ENCODE measurements around the gene ZBTB2. TPM values are rescaled to one million over a fixed set of nuclear protein-coding genes. Genes with fewer than 3 reads are reported as not detected.
A peak's percentile ranks its signal among the peaks of the same experiment; 100 is the strongest.
"Not testable (repeated sequence)": the region's sequence is repeated elsewhere in the genome, so short reads cannot be mapped to it uniquely, and the experiment has no call there.

Gene ZBTB2
- total RNA-seq, 2 donors from 2014 or later: 4.8 to 7.9 TPM

DNA sequence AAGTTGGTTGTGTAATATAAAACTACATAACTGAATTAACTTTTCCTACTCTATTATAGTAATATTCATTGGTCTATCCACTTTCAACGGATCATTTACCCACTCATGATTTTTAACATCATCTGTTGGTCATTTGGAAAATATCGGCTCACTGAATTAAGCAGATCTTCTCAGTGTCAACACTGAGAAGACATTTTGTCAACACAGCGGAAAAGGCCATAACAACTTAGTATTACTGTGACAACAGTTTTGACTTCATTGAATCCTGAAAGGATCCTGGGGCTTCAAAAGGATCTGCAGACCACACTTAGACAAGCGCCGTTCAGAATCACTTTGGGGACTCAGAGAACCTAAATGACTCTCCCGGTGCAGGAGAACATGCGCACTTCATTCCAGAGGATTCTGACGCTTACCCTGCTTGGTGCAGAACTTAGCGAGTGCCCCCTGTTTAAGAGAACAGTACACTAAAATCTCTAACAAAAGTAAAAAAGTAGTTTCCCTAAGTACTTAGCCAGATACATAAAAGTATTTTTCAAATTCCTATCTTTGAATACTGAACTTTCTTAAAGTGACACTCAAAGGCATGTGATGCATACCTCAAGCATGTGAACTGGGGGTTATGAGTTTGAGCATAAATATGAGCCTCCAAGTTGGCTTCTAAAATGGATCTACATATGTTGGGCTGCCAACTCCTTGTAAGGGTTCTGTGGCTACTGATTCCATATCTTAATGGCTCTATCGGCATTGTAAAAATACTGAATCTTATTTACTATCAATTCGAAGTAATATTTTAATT is 4.0 kb downstream of the ZBTB2 start:
- Histone ChIP-seq H3K4me1 (peaks cover 0 to 20% of the 10 kb centered on the region in 2 donors), H3K9me3 (no peaks in the 10 kb centered on the region), H3K4me3 (no peak overlapping the region), H3K27me3 (no peaks in the 10 kb centered on the region), H3K36me3 (no peaks in the 10 kb centered on the region), H3K27ac (no peak overlapping the region)
- TF ChIP-seq, protein P1, sequence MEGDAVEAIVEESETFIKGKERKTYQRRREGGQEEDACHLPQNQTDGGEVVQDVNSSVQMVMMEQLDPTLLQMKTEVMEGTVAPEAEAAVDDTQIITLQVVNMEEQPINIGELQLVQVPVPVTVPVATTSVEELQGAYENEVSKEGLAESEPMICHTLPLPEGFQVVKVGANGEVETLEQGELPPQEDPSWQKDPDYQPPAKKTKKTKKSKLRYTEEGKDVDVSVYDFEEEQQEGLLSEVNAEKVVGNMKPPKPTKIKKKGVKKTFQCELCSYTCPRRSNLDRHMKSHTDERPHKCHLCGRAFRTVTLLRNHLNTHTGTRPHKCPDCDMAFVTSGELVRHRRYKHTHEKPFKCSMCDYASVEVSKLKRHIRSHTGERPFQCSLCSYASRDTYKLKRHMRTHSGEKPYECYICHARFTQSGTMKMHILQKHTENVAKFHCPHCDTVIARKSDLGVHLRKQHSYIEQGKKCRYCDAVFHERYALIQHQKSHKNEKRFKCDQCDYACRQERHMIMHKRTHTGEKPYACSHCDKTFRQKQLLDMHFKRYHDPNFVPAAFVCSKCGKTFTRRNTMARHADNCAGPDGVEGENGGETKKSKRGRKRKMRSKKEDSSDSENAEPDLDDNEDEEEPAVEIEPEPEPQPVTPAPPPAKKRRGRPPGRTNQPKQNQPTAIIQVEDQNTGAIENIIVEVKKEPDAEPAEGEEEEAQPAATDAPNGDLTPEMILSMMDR (IDR thresholded peaks at IDR 0.05): no peak
- no peak for DNase-seq (ENCODE audit: low spot score)

DNA sequence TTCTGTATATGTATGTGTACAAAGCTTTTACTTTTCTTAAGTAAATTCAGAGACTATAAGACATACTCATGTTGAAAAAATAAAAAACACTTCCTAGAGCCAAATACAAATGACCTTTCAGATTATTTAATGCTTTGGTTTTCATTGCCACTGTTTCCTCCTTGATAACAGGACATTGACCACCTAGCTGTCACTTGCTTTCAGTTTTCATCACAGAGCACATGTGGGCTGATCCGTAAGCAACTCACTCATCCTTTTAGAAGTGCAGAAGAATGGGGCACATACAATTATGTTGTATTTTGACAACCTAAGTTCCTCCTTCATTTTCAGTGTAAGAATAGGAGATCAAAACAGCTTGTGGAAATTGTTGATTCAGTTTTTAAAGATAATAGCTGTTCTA is 6.2 kb downstream of the ZBTB2 start:
- peaks cover 0 to 23% of the 10 kb centered on the region in 2 donors for H3K4me1 ChIP-seq
- H3K36me3 ChIP-seq: no peaks in the 10 kb centered on the region
- H3K27ac ChIP-seq: no peak overlapping the region
- DNase-seq (ENCODE audit: low spot score): no peak
- no peak overlapping the region for H3K4me3 ChIP-seq
- H3K9me3 ChIP-seq: no peaks in the 10 kb centered on the region
- TF ChIP-seq, protein P1 (IDR thresholded peaks at IDR 0.05): no peak
- H3K27me3 ChIP-seq: no peaks in the 10 kb centered on the region

DNA sequence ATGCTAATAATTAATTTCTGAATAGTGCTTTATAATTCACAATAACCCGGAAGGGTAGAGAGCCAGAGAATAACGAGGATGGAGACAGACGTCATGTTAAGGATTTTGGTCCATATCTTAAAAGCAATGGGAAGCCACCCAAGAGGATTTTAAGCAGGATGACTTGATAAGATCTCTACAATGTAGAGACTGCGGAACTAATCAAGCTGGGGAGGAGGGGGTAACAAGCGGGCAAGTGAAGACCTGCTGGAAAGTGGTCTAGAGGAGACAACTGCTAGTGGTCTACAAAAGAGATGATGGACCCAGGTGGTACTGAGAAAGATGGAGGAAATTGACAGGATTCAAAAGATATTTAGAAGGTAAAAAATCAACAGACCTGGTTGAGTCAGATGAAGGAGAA is 7.2 kb downstream of the ZBTB2 start:
- H3K36me3 ChIP-seq: no peaks in the 10 kb centered on the region
- peaks cover 0 to 24% of the 10 kb centered on the region in 2 donors for H3K4me1 ChIP-seq
- no peak for DNase-seq (ENCODE audit: low spot score)
- H3K9me3 ChIP-seq: no peaks in the 10 kb centered on the region
- TF ChIP-seq, protein P1 (IDR thresholded peaks at IDR 0.05): no peak
- H3K27me3 ChIP-seq: no peaks in the 10 kb centered on the region
- no peak overlapping the region for H3K27ac ChIP-seq
- H3K4me3 ChIP-seq: no peak overlapping the region

DNA sequence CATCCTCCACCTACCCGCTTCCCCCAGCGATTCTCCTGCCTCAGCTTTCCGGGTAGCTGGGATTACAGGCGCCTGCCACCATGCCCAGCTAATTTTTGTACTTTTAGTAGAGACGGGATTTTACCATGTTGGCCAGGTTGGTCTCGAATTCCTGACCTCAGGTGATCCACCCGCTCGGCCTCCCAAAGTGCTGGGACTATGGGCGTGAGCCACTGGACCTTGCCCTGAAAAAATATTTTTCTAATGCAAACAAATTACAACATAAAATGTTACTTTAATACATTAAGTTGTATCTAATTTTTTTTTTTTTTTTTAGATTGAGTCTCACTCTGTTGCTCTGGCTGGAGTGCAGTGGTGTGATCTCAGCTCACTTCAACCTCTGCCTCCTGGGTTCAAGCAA is 8.7 kb downstream of the ZBTB2 start:
- H3K4me1 ChIP-seq; H3K4me3 ChIP-seq; H3K27ac ChIP-seq; DNase-seq (ENCODE audit: low spot score); H3K9me3 ChIP-seq; H3K36me3 ChIP-seq; H3K27me3 ChIP-seq: not testable (repeated sequence)

DNA sequence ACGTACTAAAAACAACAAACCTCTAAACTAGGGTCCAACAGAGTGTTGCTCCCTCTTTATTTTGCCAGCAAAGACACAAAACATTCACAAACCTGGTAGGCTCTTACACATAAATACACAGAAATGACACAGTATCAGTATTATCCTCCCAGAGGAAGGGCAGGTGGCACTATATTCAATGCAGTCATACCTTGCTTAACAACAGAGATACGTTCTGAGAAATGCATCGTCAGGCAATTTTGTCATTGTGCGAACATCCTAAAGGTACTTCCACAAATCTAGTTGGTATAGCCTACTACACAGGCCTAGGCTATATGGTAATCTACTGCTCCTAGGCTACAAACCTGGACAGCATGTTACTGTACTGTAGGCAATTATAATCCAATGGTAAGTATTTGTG is 9.6 kb downstream of the ZBTB2 start:
- DNase-seq (ENCODE audit: low spot score): no peak
- TF ChIP-seq, protein P1 (IDR thresholded peaks at IDR 0.05): no peak
- H3K4me3 ChIP-seq: no peak overlapping the region
- H3K9me3 ChIP-seq: no peaks in the 10 kb centered on the region
- H3K36me3 ChIP-seq: no peaks in the 10 kb centered on the region
- peaks cover 0 to 10% of the 10 kb centered on the region in 2 donors for H3K4me1 ChIP-seq
- H3K27me3 ChIP-seq: no peaks in the 10 kb centered on the region
- no peak overlapping the region for H3K27ac ChIP-seq

DNA sequence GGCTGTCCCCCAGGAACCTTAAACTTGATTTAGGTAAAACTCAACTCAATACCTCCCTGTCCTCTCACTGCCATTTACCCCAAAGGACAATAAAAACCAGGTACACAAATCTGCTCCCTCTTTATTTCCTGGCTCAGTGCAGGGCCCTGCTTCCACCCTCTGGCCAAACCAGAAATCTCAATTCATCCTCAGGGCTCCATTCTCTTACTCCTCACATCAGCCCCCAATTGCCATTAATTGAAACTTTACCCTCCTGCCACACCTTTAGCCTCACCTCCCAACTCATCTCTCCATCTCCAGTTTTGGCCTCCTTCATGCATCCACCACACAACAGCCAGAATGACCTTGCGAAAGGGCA is 10.5 kb downstream of the ZBTB2 start:
- H3K27ac ChIP-seq: peak overlapping the region in 1 of 2 donors; percentile 17
- TF ChIP-seq, protein P1 (IDR thresholded peaks at IDR 0.05): no peak
- no peaks in the 10 kb centered on the region for H3K27me3 ChIP-seq
- H3K4me1 ChIP-seq: peaks cover 0 to 10% of the 10 kb centered on the region in 2 donors
- DNase-seq (ENCODE audit: low spot score): no peak
- no peaks in the 10 kb centered on the region for H3K9me3 ChIP-seq
- no peak overlapping the region for H3K4me3 ChIP-seq
- no peaks in the 10 kb centered on the region for H3K36me3 ChIP-seq

Data from right atrium auricular region (tissue), 2 donors.